Measurements from ENCODE around the gene TMEM132D. TPM values are rescaled to one million over a fixed set of nuclear protein-coding genes. Genes with fewer than 3 reads are reported as not detected.

TMEM132D gene
- total RNA-seq, 4 donors from 2014 or later, result 0.35 TPM; not detected in 3

DNA sequence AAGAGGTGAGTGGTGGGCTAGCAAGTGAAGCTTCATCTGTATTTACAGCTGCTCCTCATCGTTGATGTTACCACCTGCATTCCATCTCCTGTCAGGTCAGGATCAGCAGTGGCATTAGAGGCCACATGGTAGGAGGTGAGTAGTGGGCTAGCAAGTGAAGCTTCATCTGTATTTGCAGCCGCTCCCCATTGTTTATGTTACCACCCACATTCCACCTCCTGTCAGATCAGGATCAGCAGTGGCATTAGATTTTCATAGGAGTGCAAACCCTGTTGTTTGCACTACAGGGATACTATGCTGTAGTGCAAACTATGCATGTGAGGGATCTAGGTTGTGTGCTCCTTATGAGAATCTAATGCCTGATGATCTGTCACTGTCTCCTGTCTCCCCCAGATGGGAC lies 531.5 kb downstream of the TMEM132D start:
- no peak overlapping the region for H3K4me3 ChIP-seq
- H3K9me3 ChIP-seq, result no peaks in the 10 kb centered on the region
- no peak for TF ChIP-seq POLR2A (IDR thresholded peaks at IDR 0.05)
- TF ChIP-seq, protein P1, sequence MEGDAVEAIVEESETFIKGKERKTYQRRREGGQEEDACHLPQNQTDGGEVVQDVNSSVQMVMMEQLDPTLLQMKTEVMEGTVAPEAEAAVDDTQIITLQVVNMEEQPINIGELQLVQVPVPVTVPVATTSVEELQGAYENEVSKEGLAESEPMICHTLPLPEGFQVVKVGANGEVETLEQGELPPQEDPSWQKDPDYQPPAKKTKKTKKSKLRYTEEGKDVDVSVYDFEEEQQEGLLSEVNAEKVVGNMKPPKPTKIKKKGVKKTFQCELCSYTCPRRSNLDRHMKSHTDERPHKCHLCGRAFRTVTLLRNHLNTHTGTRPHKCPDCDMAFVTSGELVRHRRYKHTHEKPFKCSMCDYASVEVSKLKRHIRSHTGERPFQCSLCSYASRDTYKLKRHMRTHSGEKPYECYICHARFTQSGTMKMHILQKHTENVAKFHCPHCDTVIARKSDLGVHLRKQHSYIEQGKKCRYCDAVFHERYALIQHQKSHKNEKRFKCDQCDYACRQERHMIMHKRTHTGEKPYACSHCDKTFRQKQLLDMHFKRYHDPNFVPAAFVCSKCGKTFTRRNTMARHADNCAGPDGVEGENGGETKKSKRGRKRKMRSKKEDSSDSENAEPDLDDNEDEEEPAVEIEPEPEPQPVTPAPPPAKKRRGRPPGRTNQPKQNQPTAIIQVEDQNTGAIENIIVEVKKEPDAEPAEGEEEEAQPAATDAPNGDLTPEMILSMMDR (IDR thresholded peaks at IDR 0.05), result no peak
- H3K27me3 ChIP-seq, result no peaks in the 10 kb centered on the region
- no peak overlapping the region for H3K27ac ChIP-seq
- intact Hi-C loops (cut with DNase I; ENCODE audit: low total_unique reads), result no loop called here
- DNase-seq, result no peak
- no peaks in the 10 kb centered on the region for H3K36me3 ChIP-seq
- no peaks in the 10 kb centered on the region for H3K4me1 ChIP-seq

DNA sequence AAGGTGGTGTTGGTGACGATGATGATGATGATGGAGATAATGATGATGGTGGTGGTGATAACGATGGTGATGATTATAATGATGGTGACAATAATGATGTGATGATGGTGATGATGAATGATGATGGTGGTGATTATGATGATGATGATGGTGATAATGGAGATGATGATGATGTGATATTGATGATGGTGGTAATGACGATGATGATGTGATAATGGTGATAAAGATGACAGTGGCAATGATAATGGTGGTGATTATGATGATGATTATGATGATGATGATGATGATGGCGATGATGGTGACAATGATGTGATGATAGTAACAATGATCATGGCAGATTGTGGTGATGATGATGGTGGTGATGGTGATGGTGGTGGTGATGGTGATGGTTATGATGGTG lies 532.6 kb downstream of the TMEM132D start:
- Histone ChIP-seq H3K4me3 (no peak overlapping the region), H3K9me3 (no peaks in the 10 kb centered on the region), H3K4me1 (no peaks in the 10 kb centered on the region), H3K27ac (no peak overlapping the region), H3K36me3 (no peaks in the 10 kb centered on the region), H3K27me3 (no peaks in the 10 kb centered on the region)
- no peak for DNase-seq
- intact Hi-C loops (cut with DNase I; ENCODE audit: low total_unique reads), result no loop called here
- TF ChIP-seq, protein P1 (IDR thresholded peaks at IDR 0.05), result no peak
- no peak for TF ChIP-seq POLR2A (IDR thresholded peaks at IDR 0.05)

DNA sequence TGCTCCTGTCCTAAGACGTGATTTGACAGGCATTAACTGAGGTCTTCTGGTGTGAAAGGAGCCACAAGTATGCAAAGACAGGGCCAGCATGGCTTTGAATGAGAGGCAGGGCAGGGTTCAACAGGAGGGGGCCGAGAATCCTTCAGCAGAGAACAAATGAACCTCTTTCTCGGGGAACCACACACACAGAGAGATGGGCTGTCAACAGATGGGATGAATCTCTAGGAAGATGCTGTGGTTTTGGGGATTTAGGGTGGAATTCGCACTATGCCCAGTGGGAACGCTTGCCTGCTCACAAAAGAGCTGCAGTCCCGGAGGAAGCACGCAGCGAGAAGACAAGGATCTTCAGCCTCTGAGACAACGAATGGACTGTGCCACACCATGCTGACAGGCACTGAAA lies 537.2 kb downstream of the TMEM132D start:
- H3K27ac ChIP-seq, result no peak overlapping the region
- no peaks in the 10 kb centered on the region for H3K4me1 ChIP-seq
- no peaks in the 10 kb centered on the region for H3K36me3 ChIP-seq
- H3K4me3 ChIP-seq, result no peak overlapping the region
- H3K9me3 ChIP-seq, result no peaks in the 10 kb centered on the region
- no peaks in the 10 kb centered on the region for H3K27me3 ChIP-seq
- intact Hi-C loops (cut with DNase I; ENCODE audit: low total_unique reads), result no loop called here
- TF ChIP-seq, protein P1 (IDR thresholded peaks at IDR 0.05), result no peak
- no peak for TF ChIP-seq POLR2A (IDR thresholded peaks at IDR 0.05)
- no peak for DNase-seq

DNA sequence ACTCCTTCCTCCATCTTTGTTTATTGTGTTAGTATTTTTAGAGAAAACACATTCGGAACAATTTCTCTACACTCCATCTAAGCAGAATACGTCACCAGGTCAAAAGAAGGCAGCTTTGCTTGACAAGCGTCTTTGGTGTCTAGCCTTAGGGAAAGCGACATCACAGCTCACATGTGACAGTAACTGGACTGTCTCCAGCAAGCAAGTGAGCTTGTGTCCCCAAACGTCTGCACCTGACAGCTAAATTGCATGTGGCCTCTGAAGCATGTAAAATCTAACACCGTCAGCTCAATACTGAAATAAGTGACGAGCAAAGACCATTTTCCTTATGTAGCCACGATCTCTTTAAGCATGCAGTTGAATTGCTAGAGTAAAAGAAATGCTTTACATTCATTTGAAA lies 540.8 kb downstream of the TMEM132D start:
- Histone ChIP-seq H3K4me1 (no peaks in the 10 kb centered on the region), H3K4me3 (no peak overlapping the region), H3K27me3 (no peaks in the 10 kb centered on the region), H3K27ac (no peak overlapping the region), H3K36me3 (no peaks in the 10 kb centered on the region), H3K9me3 (no peaks in the 10 kb centered on the region)
- no peak for DNase-seq
- intact Hi-C loops (cut with DNase I; ENCODE audit: low total_unique reads), result no loop called here
- TF ChIP-seq, protein P1 (IDR thresholded peaks at IDR 0.05), result no peak
- TF ChIP-seq POLR2A (IDR thresholded peaks at IDR 0.05), result no peak

DNA sequence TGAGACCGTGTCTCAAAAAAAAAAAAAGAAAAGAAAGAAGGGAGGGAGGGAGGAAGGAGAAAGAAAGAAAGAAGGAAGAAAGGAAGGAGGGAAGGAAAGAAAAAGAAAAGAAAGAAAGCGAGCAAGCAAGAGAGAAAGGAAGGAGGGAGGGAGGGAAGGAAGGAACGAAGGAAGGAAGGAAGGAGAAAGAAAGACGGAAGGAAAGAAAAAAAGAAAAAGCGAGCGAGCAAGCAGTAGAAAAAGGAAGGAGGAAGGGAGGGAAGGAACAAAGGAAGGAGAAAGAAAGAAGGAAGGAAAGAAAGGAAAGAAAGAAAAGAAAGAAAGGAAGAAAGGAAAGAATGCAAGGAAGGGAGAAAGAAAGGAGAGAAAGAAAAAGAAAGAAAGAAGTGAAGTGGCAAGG lies 546.6 kb downstream of the TMEM132D start:
- H3K9me3 ChIP-seq, result no peaks in the 10 kb centered on the region
- intact Hi-C loops (cut with DNase I; ENCODE audit: low total_unique reads), result no loop called here
- no peaks in the 10 kb centered on the region for H3K4me1 ChIP-seq

More for the DNA sequence above, 546.6 kb downstream of the TMEM132D start:
- Histone ChIP-seq H3K27ac (no peak overlapping the region), H3K36me3 (no peaks in the 10 kb centered on the region), H3K27me3 (no peaks in the 10 kb centered on the region), H3K4me3 (no peak overlapping the region)
- no peak for TF ChIP-seq POLR2A (IDR thresholded peaks at IDR 0.05)
- TF ChIP-seq, protein P1 (IDR thresholded peaks at IDR 0.05), result no peak
- no peak for DNase-seq
